GM18909 (cell line): Measurements from ENCODE around the gene SPDYC.

Source experiments
- ATAC-seq: cut with Tn5 transposase; IDR thresholded peaks from one replicate; pipeline ENCODE4 v1.9.1; 2021; ENCODE audit warnings: mild to moderate bottlenecking; ENCODE audit not compliant: unreplicated experiment, poor library complexity

Gene SPDYC

DNA sequence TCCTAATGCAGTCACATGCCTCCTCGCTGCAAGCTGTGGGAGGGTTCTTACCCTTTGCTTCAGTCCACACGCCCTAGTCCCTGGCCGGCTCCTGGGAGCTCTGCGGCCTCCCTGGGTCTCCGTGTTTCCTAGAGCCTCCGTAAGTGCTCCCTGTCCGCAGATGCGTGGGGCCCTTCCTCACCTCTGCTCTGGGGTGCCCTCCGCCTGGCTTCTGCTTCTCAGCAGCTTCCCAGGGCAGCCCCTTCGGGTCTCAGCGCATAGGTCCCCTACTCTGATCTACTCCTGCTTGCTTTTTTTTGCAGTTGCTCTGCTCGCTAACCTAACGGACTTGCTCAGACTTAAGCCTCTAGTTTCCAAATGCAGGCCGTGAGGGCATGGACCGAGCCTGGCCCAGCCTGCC is 34.1 kb downstream of the SPDYC start:
- ATAC-seq, result no peak

DNA sequence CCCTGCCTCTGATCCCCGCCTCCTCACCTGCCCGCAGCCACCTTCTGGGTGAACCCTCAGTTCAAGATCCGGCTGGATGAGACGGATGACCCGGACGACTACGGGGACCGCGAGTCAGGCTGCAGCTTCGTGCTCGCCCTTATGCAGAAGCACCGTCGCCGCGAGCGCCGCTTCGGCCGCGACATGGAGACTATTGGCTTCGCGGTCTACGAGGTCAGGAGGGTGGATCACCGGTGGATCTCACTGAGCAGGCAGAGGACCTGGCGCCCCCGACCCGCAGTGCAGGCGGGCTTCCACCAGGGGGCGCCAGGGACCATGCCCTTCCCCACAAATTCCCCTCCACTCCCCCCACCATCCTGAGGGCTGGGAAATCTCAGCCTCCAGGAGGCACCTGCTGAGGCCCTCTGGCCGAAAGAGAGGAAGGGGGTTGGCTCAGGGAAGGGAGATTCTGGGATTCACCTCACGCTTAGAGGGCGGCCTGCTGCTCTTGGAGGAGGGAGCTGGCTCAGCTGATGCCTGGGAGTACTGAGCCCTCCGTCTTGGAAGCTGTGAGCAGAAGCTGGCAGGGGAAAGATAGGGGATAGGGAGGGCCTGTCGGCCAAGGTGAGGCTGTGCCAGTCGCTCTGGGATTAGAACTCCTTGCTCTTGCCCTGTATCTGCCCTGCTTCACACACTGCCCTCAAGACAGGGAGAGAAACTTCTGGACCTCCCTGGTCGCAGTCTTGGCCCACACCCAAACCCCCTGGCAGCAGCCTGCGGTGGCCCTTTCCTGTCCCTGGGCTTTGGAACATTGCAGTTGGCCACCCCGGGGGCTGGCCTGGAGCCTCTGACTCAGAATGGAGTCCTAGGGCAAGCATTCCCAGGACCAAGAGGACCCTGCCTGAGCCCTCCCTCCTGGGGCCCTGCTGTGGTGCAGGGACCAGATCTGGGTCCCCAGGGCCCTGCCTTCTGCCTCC is 34.9 kb downstream of the SPDYC start:
- no peak for ATAC-seq

DNA sequence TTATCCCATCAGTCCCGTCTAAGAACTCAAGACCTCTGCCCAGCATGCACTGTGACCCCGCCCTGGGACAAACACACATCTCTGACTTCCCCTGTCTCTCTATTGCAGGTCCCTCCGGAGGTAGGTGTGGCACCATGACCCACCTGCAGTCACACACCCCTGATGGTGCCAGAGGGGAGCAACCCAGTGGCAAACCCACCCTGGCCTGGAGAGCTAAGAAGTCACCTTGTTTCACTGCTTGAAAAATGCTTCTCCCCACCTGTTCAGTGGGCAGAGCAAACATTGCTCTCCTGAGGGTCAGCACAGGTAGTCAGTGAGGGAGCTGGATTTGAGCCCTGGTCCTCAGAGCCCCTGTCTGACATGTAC is 35.6 kb downstream of the SPDYC start:
- ATAC-seq, result no peak

DNA sequence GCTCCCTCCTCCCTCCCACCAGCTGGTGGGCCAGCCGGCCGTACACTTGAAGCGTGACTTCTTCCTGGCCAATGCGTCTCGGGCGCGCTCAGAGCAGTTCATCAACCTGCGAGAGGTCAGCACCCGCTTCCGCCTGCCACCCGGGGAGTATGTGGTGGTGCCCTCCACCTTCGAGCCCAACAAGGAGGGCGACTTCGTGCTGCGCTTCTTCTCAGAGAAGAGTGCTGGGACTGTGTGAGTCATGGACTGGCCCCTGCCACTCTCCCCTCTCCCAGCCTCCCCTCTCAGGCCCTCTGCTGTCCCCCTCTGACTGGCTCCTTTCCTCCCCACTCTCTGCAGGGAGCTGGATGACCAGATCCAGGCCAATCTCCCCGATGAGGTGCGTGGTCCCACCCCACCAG is 36.4 kb downstream of the SPDYC start:
- no peak for ATAC-seq

DNA sequence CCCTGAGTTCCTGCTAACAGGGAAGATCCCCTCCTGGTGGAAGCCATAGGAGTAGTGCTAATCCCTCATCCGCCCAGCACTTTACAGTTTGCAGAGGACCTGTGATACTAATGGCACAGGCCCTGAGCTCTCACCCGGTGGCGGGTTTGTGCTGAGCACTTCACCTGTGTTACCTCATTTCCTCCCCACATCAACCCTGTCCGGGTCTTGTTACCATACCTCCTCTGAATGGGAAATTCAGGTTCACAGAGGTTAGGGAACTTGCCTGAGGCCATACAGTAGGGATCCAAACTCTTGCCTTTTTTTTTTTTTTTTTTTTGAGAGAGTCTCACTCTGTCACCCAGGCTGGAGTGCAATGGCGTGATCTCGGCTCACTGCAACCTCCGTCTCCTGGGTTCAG is 36.9 kb downstream of the SPDYC start:
- no peak for ATAC-seq

DNA sequence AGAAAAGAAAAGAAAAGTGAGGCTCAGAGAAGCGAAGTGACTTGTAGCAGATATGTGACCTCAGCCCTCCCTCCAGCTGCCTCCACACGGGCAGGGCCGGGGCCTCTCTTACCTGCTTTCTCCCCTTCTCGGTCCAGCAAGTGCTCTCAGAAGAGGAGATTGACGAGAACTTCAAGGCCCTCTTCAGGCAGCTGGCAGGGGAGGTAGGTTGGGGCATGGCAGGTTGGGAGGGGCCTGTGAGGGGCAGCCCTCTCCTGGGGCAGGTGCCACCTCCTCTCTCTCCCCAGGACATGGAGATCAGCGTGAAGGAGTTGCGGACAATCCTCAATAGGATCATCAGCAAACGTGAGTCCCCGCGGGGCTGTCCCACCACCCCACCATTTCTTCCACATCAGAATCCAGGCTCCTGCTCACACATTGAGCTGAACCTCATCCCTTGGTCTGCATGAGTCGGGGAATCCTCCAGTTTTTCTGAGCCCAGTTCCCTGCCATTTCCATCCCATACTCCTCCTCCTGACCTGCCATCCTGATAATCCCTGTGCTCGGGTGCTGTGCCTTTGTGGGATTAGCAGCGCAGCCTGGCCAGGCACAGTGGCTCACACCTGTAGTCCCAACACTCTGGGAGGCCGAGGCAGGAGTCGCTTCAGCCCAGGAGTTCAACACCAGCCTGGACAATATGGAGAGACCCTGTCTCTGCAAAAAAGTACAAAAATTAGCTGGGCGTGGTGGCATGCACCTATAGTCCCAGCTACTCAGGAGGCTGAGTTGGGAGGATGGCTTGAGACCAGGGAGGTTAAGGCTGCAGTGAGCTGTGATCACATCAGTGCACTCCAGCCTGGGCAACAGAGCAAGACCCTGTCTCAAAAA is 38.1 kb downstream of the SPDYC start:
- ATAC-seq, result no peak

DNA sequence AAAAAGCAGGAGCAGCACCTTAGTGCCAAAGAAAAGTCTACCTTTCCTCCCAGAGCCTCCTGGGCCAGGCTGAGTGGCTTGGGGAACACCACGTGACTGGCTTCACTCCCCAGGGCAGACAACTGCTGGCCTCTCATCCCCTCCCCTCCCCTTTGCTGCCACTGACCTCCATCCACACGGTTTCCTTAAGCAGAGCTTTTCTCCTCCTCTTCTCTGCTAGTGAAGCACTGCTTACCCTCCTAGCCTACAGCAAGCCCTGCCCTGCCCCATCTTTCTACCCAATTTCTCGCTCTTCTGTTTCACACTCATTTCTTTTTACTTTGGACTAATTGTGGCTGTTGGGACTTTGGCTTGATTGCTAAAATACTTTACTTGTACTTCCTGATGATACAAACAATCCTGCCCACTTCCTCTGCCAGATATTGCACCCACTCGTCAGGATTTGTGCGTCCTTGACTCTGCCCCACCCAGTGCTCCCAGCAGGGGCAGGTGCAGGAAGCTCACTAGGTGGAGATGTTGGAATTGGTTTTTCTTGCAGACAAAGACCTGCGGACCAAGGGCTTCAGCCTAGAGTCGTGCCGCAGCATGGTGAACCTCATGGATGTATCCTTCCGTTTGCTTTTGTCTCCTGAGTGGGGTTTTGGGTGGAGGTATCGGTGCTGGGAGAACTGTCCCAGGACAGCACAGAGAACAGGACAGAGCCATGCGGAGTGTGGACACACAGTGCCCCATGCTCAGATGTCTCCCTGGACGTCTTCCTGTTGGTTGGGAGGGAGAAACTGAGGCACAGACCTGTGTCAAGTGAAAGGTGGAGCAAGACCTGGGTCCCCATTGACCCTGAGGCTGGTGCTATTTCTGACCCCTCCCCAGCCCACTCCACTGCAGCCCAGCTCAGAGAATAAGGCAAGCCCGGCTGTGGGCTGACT is 39.0 kb downstream of the SPDYC start:
- no peak for ATAC-seq

DNA sequence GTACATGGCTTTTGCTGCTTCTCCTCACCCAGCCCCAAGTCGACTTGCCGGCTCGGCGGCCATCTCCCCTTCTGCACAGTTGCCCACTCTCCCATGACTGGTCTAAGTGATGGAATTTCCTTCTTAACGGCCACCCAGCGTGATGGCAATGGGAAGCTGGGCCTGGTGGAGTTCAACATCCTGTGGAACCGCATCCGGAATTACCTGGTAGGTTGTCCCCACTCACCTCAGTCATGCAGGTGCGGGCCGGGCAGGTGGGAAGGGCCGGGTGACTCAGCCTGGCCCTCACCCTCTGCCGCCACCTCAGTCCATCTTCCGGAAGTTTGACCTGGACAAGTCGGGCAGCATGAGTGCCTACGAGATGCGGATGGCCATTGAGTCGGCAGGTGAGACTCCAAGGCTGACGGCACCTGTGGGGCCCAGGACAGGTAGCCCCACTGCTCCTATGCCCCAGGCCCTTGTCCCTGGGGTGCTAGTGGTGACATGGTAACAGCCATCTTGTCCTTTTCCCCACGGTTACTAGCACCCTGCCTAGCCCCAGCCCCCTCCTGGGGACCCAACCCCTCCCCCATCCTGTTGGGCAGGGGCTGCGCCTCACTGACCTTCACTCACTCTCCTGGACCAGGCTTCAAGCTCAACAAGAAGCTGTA is 39.8 kb downstream of the SPDYC start:
- ATAC-seq, result no peak

DNA sequence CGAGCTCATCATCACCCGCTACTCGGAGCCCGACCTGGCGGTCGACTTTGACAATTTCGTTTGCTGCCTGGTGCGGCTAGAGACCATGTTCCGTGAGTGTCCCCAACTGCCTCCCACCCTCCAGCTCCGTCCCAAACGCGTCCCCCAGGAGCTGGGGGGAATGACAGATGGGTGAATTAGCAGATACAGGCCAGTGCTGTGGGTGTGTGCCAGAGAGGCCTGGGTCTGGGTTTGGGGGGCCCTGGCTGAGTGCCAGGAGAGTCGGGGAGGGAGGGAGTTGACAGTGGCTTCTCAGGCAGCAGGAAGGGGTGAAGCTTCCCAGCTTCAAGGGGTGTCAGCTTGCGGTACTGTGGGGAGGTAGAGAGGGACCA is 40.3 kb downstream of the SPDYC start:
- no peak for ATAC-seq

DNA sequence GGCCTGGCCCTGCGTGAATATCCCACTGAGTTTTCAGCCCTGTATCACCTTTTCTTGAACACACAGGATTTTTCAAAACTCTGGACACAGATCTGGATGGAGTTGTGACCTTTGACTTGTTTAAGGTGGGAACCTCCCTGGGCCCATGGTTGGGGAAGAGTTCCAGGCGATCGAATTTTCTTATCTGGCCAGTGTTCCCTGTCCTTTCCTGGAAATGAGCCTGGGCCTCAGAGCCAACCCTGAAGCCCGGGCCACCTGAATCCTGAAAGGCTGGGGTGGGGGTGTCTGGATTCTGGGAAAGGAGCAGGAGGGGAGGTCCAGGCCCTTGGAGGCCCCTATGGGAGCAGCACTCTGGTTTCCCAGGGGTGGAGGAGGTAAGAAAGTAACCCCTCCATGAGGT is 40.7 kb downstream of the SPDYC start:
- no peak for ATAC-seq

DNA sequence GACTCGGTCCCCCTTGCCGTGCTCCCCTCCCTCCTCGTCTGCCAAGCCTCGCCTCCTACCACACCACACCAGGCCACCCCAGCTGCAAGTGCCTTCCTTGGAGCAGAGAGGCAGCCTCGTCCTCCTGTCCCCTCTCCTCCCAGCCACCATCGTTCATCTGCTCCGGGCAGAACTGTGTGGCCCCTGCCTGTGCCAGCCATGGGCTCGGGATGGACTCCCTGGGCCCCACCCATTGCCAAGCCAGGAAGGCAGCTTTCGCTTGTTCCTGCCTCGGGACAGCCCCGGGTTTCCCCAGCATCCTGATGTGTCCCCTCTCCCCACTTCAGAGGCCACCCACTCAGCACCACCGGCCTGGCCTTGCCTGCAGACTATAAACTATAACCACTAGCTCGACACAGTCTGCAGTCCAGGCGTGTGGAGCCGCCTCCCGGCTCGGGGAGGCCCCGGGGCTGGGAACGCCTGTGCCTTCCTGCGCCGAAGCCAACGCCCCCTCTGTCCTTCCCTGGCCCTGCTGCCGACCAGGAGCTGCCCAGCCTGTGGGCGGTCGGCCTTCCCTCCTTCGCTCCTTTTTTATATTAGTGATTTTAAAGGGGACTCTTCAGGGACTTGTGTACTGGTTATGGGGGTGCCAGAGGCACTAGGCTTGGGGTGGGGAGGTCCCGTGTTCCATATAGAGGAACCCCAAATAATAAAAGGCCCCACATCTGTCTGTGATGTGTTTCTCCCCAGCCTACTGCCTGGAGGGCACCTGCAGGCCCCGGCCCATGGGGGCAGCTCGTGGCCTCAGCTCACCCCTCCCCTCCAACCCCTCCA is 41.5 kb downstream of the SPDYC start:
- ATAC-seq, result no peak

DNA sequence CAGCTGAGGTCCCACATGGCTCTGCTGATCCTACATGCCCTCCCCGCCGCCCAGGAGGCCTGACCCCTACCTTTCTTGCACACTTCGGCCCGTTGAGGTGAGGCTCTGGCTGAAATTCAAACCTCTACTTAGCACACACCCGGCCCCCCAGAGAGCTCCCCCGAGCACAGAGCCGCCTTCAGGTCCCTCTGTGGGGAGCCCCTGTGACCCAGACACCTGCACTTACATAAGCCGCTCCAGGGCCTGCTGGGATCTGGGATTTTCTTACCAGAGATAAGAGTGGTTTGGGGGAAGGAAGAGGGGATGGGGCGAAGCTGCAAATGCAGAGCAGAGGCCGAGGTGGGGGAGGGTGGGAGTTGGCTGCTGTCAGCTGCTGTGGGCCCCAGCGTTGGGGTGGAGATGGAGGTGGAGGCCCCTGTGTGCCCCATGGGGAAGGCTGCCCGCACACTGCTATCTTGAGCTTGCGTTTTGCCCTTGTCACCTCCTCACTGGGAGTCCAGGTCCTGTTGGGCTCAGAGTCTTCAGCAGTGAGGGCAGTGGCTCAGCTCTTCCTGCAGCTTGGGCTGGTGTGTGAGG is 42.3 kb downstream of the SPDYC start:
- no peak for ATAC-seq

DNA sequence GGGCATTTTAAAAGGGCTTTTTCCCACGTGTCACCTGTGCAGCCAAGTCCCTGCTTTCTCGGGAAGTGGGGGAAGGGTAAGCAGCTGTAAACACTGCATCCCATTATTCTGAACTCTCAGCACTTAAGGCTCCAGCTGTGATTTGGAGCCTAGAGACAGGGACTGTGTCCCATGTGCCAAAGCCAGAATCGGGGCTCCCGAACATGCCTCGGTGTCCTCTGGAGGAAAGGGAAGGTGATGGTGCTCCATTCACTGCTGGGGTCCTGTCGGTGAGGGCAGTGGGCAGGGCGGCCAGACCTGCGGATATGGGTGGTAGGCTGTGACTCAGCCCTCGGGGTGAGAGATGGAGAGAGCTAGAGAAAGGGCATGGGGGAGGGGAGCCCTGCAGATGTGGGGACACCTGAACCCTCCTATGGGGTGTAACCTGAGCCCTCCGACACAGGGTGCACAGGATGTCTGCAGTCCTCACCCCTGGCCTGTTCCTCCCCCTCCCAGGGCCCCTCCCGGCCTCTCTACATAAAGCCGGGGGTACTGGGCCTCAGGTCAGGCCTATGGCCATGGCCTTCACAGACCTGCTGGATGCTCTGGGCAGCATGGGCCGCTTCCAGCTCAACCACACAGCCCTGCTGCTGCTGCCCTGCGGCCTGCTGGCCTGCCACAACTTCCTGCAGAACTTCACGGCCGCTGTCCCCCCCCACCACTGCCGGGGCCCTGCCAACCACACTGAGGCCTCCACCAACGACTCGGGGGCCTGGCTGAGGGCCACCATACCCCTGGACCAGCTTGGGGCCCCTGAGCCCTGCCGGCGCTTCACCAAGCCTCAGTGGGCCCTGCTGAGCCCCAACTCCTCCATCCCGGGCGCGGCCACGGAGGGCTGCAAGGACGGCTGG is 43.5 kb downstream of the SPDYC start:
- ATAC-seq, result no peak

DNA sequence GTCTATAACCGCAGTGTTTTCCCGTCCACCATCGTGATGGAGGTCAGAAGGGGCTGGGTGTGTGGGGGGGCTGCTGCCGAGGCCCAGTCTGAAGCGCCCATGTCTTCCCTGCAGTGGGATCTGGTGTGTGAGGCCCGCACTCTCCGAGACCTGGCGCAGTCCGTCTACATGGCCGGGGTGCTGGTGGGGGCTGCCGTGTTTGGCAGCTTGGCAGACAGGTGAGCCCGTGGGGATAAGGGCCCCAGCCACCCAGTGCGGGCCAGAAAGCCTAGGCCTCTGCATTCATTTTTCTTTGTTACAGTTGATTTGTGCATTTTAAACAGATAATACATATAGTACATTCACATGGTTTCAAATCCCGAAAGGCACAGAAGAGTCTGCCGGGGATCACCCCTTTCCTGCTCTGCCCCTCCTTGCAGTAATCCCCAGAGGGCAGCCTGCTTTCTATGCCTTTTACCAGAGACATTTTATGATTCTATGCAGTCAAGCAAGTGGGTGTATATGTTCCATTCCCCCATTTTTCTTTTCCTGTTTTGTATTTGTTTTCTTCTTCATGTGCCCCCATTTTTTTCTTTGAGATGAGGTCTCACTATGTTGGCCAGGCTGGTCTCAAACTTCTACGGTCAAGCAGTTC is 44.3 kb downstream of the SPDYC start:
- ATAC-seq, result no peak

DNA sequence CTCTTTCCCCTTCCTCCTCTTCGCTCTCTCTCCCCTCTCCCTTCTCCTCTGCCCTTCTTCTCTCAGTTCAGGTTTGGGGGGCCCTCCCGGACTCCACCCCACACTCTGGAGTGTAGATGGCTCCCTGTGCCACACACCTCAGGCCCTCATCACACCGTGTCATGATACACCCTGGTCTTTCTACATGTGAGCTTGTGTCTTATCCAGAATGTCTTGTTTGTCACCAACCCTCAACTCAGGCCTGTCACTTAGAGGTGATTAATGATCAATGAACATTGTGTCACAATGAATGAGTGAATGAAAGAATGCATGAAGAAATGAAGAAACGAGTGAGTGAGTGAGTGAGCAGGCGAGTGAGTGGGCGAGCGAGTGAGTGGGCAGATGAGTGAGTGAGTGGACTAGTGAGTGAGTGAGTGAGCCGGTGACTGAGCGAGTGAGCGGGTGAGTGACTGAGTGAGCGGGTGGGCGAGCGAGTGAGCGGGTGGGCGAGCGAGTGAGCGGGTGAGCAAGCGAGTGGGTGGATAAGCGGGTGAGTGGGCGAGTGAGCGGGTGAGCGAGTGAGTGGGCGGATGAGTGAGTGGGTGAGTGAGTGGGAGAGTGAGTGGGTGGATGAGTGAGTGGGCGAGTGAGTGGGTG is 45.5 kb downstream of the SPDYC start:
- no peak for ATAC-seq

DNA sequence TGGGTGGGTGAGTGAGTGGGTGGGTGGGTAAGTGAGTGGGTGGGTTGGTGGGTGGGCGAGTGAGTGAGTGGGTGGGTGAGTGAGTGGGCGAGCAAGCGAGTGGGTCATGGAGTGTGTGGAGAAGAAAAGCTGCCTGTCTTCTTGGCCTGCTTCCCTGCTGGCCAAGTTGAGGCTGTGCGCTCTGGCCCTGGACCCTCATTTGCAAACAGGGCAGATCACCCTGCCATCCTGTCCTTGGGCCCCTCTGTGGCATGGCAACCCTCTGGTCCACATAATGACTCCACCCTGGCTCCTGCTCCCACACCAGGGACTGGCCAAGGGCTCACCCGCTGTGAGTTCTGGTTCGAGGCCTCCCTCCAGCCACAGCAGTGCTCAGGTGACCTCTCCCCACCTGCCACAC is 46.8 kb downstream of the SPDYC start:
- no peak for ATAC-seq
